Natural killer cell (primary cell): ENCODE data around the gene WNT3A. TPM values are rescaled to one million over a fixed set of nuclear protein-coding genes. Genes with fewer than 3 reads are reported as not detected.
"Not testable (repeated sequence)": the region's sequence is repeated elsewhere in the genome, so short reads cannot be mapped to it uniquely, and the experiment has no call there.

Experiments
- ATAC-seq, 3 donors: fragments of 150-1000 bp in 2 of 3; fragments of 200-7000 bp in 1 of 3; cut with Tn5 transposase; 1 replicate in 1 of 3; 2 replicates in 2 of 3; pipeline ENCODE4 v1.10.0; 2021; ENCODE audit warnings: mild to moderate bottlenecking in 2 of 3, moderate library complexity in 2 of 3
- DNase-seq, 2 donors: peaks; one replicate each; pipeline versions ENCODE4 v3.0.0 to v3.0.0-alpha.2; 2013 to 2021; ENCODE audit warnings: mixed read lengths in 1 of 2
- H3K27ac ChIP-seq: one replicate; pipeline ENCODE4 v1.5.1; 2013; ENCODE audit warnings: mild to moderate bottlenecking, low read length
- H3K27me3 ChIP-seq: one replicate; pipeline ENCODE4 v1.6.1; 2013; ENCODE audit warnings: low read length; ENCODE audit not compliant: control insufficient read depth, insufficient read depth
- H3K36me3 ChIP-seq: one replicate; pipeline ENCODE4 v1.6.1; 2013; ENCODE audit warnings: low read length; ENCODE audit not compliant: control insufficient read depth, insufficient read depth
- H3K4me1 ChIP-seq: one replicate; pipeline ENCODE4 v1.6.1; 2013; ENCODE audit warnings: low read length; ENCODE audit not compliant: control insufficient read depth, insufficient read depth
- H3K4me3 ChIP-seq: one replicate; pipeline ENCODE4 v1.5.1; 2013; ENCODE audit warnings: low read length
- H3K9me3 ChIP-seq: one replicate; pipeline ENCODE4 v1.6.1; 2013; ENCODE audit warnings: low read length; ENCODE audit not compliant: control insufficient read depth, insufficient read depth
- H3K27ac Mint-ChIP-seq, 2 donors: one replicate each; pipeline ENCODE4 v1.8.0; 2022; ENCODE audit warnings: mild to moderate bottlenecking in 2 of 2, mixed read lengths in 2 of 2, moderate library complexity in 1 of 2
- H3K27me3 Mint-ChIP-seq, 2 donors: one replicate each; pipeline ENCODE4 v1.8.0; 2022; ENCODE audit warnings: low read depth in 2 of 2, mixed read lengths in 2 of 2
- H3K36me3 Mint-ChIP-seq: one replicate; pipeline ENCODE4 v1.8.0; 2022; ENCODE audit warnings: mixed read lengths
- H3K4me1 Mint-ChIP-seq, 2 donors: one replicate each; pipeline ENCODE4 v1.8.0; 2022; ENCODE audit warnings: mixed read lengths in 2 of 2
- H3K4me3 Mint-ChIP-seq: one replicate; pipeline ENCODE4 v1.8.0; 2022; ENCODE audit warnings: mild to moderate bottlenecking, moderate library complexity, mixed read lengths
- H3K9me3 Mint-ChIP-seq, 2 donors: one replicate each; pipeline ENCODE4 v1.8.0; 2022; ENCODE audit warnings: mixed read lengths in 2 of 2
- CTCF ChIP-seq: fragments of 200-600 bp; IDR thresholded peaks from one replicate; pipeline ENCODE4 v1.8.0; 2022; ENCODE audit warnings: antibody characterized with exemption
- WGBS: methylation state at CpG from one replicate; pipeline ENCODE4 v1.1.7; 2013; ENCODE audit warnings: missing lambda C conversion rate; ENCODE audit not compliant: insufficient coverage; 5-methylcytosine and 5-hydroxymethylcytosine counted together
- intact Hi-C: fragments of 100-400 bp; cut with micrococcal nuclease; formaldehyde crosslinking; loops from one replicate; pipeline ENCODE4 v1.14.2; 2022
- total RNA-seq, 4 donors: library from RNA; stranded (reverse); fragments of 120-200 nt in 1 of 4; gene quantifications; one replicate each; pipeline versions ENCODE4 v1.2.3 to v1.2.4, GENCODE V29; 2013 to 2022

The WNT3A gene
- total RNA-seq, 3 donors from 2014 or later (not counting 1 experiment from before 2014, with no cell fraction given), result not detected

DNA sequence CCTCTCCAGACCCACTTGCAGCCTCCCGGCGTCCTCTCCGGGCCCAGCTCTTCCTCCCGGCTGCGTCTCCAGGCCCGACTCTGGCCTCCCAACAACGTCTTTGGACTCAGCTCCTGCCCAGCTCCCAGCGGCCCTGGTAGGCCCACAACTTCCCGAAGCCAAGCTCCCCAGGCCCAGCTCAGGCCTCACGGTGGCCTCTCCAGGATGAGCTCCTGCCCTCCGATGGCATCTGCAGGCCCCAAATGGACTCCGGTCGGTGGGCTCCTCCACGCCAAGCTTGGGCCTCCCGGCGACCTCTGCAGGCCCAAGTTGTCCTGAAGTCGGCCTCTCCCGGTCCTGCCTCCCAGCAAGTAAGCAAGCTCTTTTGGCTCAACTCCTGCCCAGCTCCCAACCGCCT lies 34.5 kb upstream of the WNT3A start:
- DNase-seq, H3K4me3 Mint-ChIP-seq, H3K9me3 Mint-ChIP-seq, ATAC-seq, H3K4me1 ChIP-seq, H3K27ac ChIP-seq, H3K4me1 Mint-ChIP-seq, H3K4me3 ChIP-seq, H3K27me3 Mint-ChIP-seq, H3K27me3 ChIP-seq, H3K36me3 ChIP-seq, intact Hi-C loops, H3K9me3 ChIP-seq, H3K27ac Mint-ChIP-seq, H3K36me3 Mint-ChIP-seq: not testable (repeated sequence)
- 98% methylated on average over 8 of the region's 19 CpGs for WGBS

DNA sequence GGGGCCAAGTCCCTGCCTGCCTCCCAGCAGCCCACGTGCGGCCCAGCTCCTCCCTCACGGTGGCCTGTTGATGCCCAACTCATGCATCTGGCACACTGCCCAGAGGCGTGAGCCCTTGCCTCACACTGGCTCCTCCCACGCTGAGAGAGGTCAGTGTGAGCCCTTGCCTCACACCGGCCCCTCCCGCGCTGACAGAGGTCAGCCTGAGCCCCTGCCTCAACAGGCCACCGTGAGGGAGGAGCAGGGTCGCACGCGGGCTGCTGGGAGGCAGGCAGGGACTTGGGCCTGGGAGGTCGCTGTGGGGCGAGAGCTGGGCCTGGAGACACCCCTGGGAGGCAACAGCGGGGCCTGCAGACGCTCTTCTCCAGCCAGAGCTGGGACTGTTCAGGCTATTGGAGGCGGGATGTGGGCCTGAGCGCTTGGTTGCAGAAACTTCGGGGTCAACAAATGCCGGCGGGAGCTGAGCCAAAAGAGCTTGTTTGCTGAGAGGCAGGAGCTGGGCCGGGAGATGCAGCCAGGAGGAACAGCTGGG lies 33.9 kb upstream of the WNT3A start:
- H3K4me1 ChIP-seq, H3K4me1 Mint-ChIP-seq, H3K4me3 Mint-ChIP-seq, H3K27ac Mint-ChIP-seq, H3K27ac ChIP-seq, H3K36me3 Mint-ChIP-seq, H3K9me3 Mint-ChIP-seq, ATAC-seq, H3K9me3 ChIP-seq, intact Hi-C loops, H3K27me3 Mint-ChIP-seq, DNase-seq, H3K27me3 ChIP-seq, H3K4me3 ChIP-seq, H3K36me3 ChIP-seq: not testable (repeated sequence)
- 88% methylated on average over 22 of the region's 22 CpGs for WGBS

DNA sequence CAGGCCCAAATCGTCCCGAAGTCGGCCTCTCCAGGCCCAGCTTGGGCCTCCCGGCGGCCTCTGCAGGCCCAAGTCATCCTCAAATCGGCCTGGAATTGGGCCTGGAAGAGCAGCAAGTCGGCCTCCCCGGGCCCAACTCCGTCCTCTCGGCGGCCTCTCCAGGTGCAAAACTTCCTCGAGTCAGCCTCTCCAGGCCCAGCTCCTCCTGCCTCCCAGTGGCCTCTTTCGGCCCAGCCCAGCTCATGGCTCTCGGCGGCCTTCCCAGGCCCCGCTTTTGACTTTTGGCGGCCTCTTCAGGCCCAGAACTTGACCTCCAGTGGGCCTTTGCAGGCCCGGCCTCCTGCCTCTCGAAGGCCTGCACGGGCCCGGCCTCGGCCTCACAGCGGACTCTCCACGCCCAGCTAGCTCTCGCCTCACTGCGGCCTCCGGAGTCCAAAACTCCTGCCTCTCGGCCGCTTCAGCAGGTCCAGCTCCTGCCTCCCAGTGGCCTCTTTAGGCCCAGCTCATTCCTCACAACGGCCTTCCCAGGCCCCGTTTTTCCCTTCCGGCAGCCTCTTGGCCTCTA lies 33.0 kb upstream of the WNT3A start:
- H3K27ac ChIP-seq, H3K36me3 ChIP-seq, H3K27me3 Mint-ChIP-seq, H3K9me3 Mint-ChIP-seq, H3K36me3 Mint-ChIP-seq, ATAC-seq, H3K4me1 ChIP-seq, H3K27me3 ChIP-seq, H3K9me3 ChIP-seq, H3K27ac Mint-ChIP-seq, H3K4me3 ChIP-seq, intact Hi-C loops, H3K4me3 Mint-ChIP-seq, DNase-seq, H3K4me1 Mint-ChIP-seq: not testable (repeated sequence)
- WGBS, result 96% methylated on average over 30 of the region's 32 CpGs

GRCh38 chr1:227975583-227976283 lies 31.1 kb upstream of the WNT3A start:
- H3K4me1 ChIP-seq, H3K36me3 Mint-ChIP-seq, ATAC-seq, H3K4me1 Mint-ChIP-seq, intact Hi-C loops, DNase-seq, H3K9me3 Mint-ChIP-seq, H3K4me3 Mint-ChIP-seq, H3K4me3 ChIP-seq, H3K27me3 Mint-ChIP-seq, H3K27ac Mint-ChIP-seq, H3K27me3 ChIP-seq, H3K27ac ChIP-seq, H3K9me3 ChIP-seq, H3K36me3 ChIP-seq: not testable (repeated sequence)
- 84% methylated on average over 15 of the region's 21 CpGs for WGBS

GRCh38 chr1:227987181-227987580 lies 19.6 kb upstream of the WNT3A start:
- no peak overlapping the region for H3K4me3 Mint-ChIP-seq
- Histone ChIP-seq H3K27ac (no peak overlapping the region), H3K4me1 (no peaks in the 10 kb centered on the region), H3K4me3 (no peak overlapping the region), H3K9me3 (no peaks in the 10 kb centered on the region), H3K27me3 (no peaks in the 10 kb centered on the region), H3K36me3 (no peaks in the 10 kb centered on the region)
- WGBS, result 94% methylated on average over 2 of the region's 2 CpGs
- no peak for DNase-seq
- intact Hi-C loops, result no loop called here
- peaks cover 16 to 43% of the 10 kb centered on the region in 2 donors for H3K27me3 Mint-ChIP-seq
- no peak for TF ChIP-seq CTCF
- ATAC-seq, result no peak
- H3K4me1 Mint-ChIP-seq, result no peaks in the 10 kb centered on the region
- no peak overlapping the region for H3K27ac Mint-ChIP-seq
- peaks cover 7% of the 10 kb centered on the region for H3K36me3 Mint-ChIP-seq
- H3K9me3 Mint-ChIP-seq, result peaks cover 0 to 2% of the 10 kb centered on the region in 2 donors
